A549 (cell line): ENCODE results near the gene PES1. TPM values are rescaled to one million over a fixed set of nuclear protein-coding genes. Genes with fewer than 3 reads are reported as not detected.

ENCODE experiments used
- ATAC-seq, 2 experiments: fragments of 200-7000 bp in 1 of 2; fragments of >200 bp in 1 of 2; cut with Nextera tagmentation in 1 of 2; cut with Tn5 transposase in 1 of 2; 3 replicates each; pipeline versions ENCODE4 v1.8.0 to v1.9.1; 2018 to 2020; ENCODE audit warnings: mild to moderate bottlenecking in 1 of 2, moderate library complexity in 1 of 2
- CTCF ChIA-PET: fragments of 300-600 bp; sonication (Branson Sonifier 250); formaldehyde crosslinking; extraction: SDS; loops from one replicate; lab custom pipeline; 2021; ENCODE audit warnings: antibody characterized with exemption, inconsistent platforms; lab: Yijun Ruan, JAX
- POLR2A ChIA-PET: fragments of 350-600 bp; formaldehyde crosslinking; extraction: SDS; loops from one replicate; lab custom pipeline; 2021; ENCODE audit warnings: antibody characterized with exemption, inconsistent platforms; lab: Yijun Ruan, JAX
- DNase-seq, 2 experiments: peaks; one replicate each; pipeline versions ENCODE4 v3.0.0 to v3.0.0-alpha.2; 2011 to 2016; ENCODE audit warnings: low read depth in 1 of 2, low spot score in 1 of 2
- FAIRE-seq: peaks from 2 replicates; lab custom pipeline; 2011; peaks lifted over from hg19 to GRCh38; lab: Jason Lieb, UNC
- H3K27ac ChIP-seq, 2 experiments: fragments of >200 bp; sonication (Bioruptor Twin); formaldehyde crosslinking; 3 replicates each; pipeline ENCODE4 v1.5.1; 2016 to 2017
- H3K4me1 ChIP-seq: fragments of >200 bp; sonication (Bioruptor Twin); formaldehyde crosslinking; 3 replicates; pipeline ENCODE4 v1.6.1; 2016
- H3K4me2 ChIP-seq: fragments of >200 bp; sonication (Bioruptor Twin); formaldehyde crosslinking; 3 replicates; pipeline ENCODE4 v1.6.1; 2016
- H3K4me3 ChIP-seq: fragments of >200 bp; sonication (Bioruptor Twin); formaldehyde crosslinking; 3 replicates; pipeline ENCODE4 v1.5.1; 2016
- H3K9me3 ChIP-seq: fragments of >200 bp; sonication (Bioruptor Twin); formaldehyde crosslinking; 3 replicates; pipeline ENCODE4 v1.6.1; 2016
- ATOH8 ChIP-seq: fragments of 250-450 bp; sonication (Bioruptor Pico); IDR thresholded peaks from 2 replicates; pipeline ENCODE4 v1.5.0; 2020; ENCODE audit warnings: low read depth, mild to moderate bottlenecking, moderate library complexity
- CHD2 ChIP-seq: fragments of 150-350 bp; IDR thresholded peaks from 2 replicates; pipeline ENCODE4 v1.6.1; 2014; ENCODE audit warnings: low read length; ENCODE audit not compliant: partially characterized antibody
- CHD4 ChIP-seq: fragments of 200-600 bp; sonication (generic); IDR thresholded peaks from 2 replicates; pipeline ENCODE4 v1.6.1; 2016; ENCODE audit warnings: antibody characterized with exemption, mild to moderate bottlenecking, borderline replicate concordance
- EHF ChIP-seq: fragments of 250-450 bp; sonication (Bioruptor Pico); IDR thresholded peaks from 2 replicates; pipeline ENCODE4 v1.5.0; 2020; ENCODE audit warnings: mild to moderate bottlenecking
- EHMT2 ChIP-seq: fragments of 200-600 bp; sonication (generic); IDR thresholded peaks from 2 replicates; pipeline ENCODE4 v1.6.1; 2016; ENCODE audit warnings: antibody characterized with exemption, low read depth, mild to moderate bottlenecking, moderate library complexity
- EP300 ChIP-seq, 2 experiments: fragments of >200 bp; sonication (Bioruptor Twin); formaldehyde crosslinking; IDR thresholded peaks; 2 replicates in 1 of 2; 3 replicates in 1 of 2; pipeline ENCODE4 v1.6.1; 2016 to 2017
- HMGXB4 ChIP-seq: fragments of 250-450 bp; sonication (Bioruptor Pico); IDR thresholded peaks from 2 replicates; pipeline ENCODE4 v1.5.0; 2021; ENCODE audit warnings: mild to moderate bottlenecking, moderate library complexity, borderline replicate concordance
- JUN ChIP-seq, 2 experiments: fragments of >200 bp; sonication (Bioruptor Twin); formaldehyde crosslinking; IDR thresholded peaks; 2 replicates in 1 of 2; 3 replicates in 1 of 2; pipeline ENCODE4 v1.6.1; 2016 to 2017
- MAX ChIP-seq: IDR thresholded peaks from 2 replicates; pipeline ENCODE4 v1.6.1; 2012
- NFE2L2 ChIP-seq: fragments of 150-350 bp; conservative IDR thresholded peaks from 2 replicates; pipeline ENCODE4 v1.6.1; 2014; ENCODE audit warnings: low read length
- PHF8 ChIP-seq: fragments of 200-600 bp; sonication (generic); IDR thresholded peaks from 2 replicates; pipeline ENCODE4 v1.6.1; 2016; ENCODE audit warnings: low read depth, mild to moderate bottlenecking, antibody characterized with exemption, moderate library complexity, borderline replicate concordance
- POLR2A ChIP-seq: IDR thresholded peaks from 2 replicates; pipeline ENCODE4 v1.6.1; 2012; ENCODE audit warnings: mild to moderate bottlenecking, low read length
- RFX5 ChIP-seq: fragments of 450-650 bp; IDR thresholded peaks from 2 replicates; pipeline ENCODE4 v1.7.1; 2014; ENCODE audit warnings: antibody characterized with exemption, mild to moderate bottlenecking, moderate library complexity
- TFCP2L1 ChIP-seq: fragments of 250-450 bp; sonication (Bioruptor Pico); IDR thresholded peaks from 2 replicates; pipeline ENCODE4 v1.5.0; 2021; ENCODE audit warnings: mild to moderate bottlenecking
- ZNF302 ChIP-seq: fragments of 250-450 bp; sonication (Bioruptor Pico); IDR thresholded peaks from 2 replicates; pipeline ENCODE4 v1.9.0; 2021; ENCODE audit warnings: inconsistent platforms, mild to moderate bottlenecking, moderate library complexity
- ZSCAN20 ChIP-seq: fragments of 250-450 bp; sonication (Bioruptor Pico); IDR thresholded peaks from 2 replicates; pipeline ENCODE4 v1.8.0; 2022; ENCODE audit warnings: mild to moderate bottlenecking, moderate library complexity
- WGBS: methylation state at CpG from one replicate; pipeline ENCODE4 v1.1.6; 2017; ENCODE audit errors: missing lambda C conversion rate; 5-methylcytosine and 5-hydroxymethylcytosine counted together
- polyA plus RNA-seq, 4 experiments: library from polyadenylated mRNA; depleted of rRNA in 3 of 4; stranded (reverse); fragments of >200 nt; fragmentation: RNase III in 1 of 4; extraction: RNeasy Plus Mini Kit Qiagen cat#74134 plus additional on column Dnase treatment in 1 of 4; gene quantifications; 2 replicates in 3 of 4; 3 replicates in 1 of 4; pipeline ENCODE4 v1.2.3, GENCODE V29; 2011 to 2017
- TF ChIP-seq, protein P1 (sequence below): IDR thresholded peaks from 2 replicates; pipeline ENCODE4 v1.6.1; 2012; ENCODE audit warnings: low read depth, borderline replicate concordance

Gene PES1
- polyA plus RNA-seq, 2 of the 4 experiments (the other 2 are of a cell fraction), result 107 to 111 TPM

GRCh38 chr22:30637701-30638114 lies 46.0 kb upstream of the PES1 start:
- DNase-seq (no peak), FAIRE-seq (no peak), ATAC-seq (no peak)
- Histone ChIP-seq H3K4me2 (peak overlapping the region; percentile 99; the same call in 2 of the 3 replicates), H3K27ac (no peak overlapping the region), H3K4me3 (no peak overlapping the region), H3K4me1 (peaks cover 21% of the 10 kb centered on the region), H3K9me3 (no peaks in the 10 kb centered on the region)
- ChIA-PET CTCF (interaction anchor here (0.6 to 6.0 kb wide), 3 partner anchors 34 to 283 kb away, joined by 3 to 129 read pairs (median 6); no protein-coding TSS in a partner anchor), POLR2A (no interaction called here)
- WGBS, result 63% methylated on average over 1 of the region's 1 CpG
- TF ChIP-seq NFE2L2 (no peak), ZNF302 (CRISPR knock-in tag) (no peak), CHD2 (no peak), CHD4 (no peak), EP300 (IDR thresholded peaks at IDR 0.05) (no peak), ZSCAN20 (CRISPR knock-in tag) (no peak), HMGXB4 (CRISPR knock-in tag) (no peak), TFCP2L1 (CRISPR knock-in tag) (no peak), RFX5 (no peak), EHF (no peak), ATOH8 (CRISPR knock-in tag) (no peak)
- TF ChIP-seq, protein P1, sequence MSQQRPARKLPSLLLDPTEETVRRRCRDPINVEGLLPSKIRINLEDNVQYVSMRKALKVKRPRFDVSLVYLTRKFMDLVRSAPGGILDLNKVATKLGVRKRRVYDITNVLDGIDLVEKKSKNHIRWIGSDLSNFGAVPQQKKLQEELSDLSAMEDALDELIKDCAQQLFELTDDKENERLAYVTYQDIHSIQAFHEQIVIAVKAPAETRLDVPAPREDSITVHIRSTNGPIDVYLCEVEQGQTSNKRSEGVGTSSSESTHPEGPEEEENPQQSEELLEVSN, result no peak

GRCh38 chr22:30636226-30637077 lies 44.7 kb upstream of the PES1 start:
- Histone ChIP-seq H3K4me2 (peak overlapping the region; percentile 99), H3K4me1 (peaks cover 21% of the 10 kb centered on the region), H3K4me3 (peak overlapping the region; percentile 80), H3K9me3 (no peaks in the 10 kb centered on the region), H3K27ac (peak overlapping the region; percentile 88 to 97)
- no peak for FAIRE-seq
- DNase-seq, result peak in 1 of 2 experiments; percentile 15
- ChIA-PET POLR2A (interaction anchor here (0.9 kb wide), 1 partner anchor 31 kb away, joined by 3 read pairs; the partner anchor contains the start of gene DUSP18), CTCF (interaction anchor here (0.8 to 6.0 kb wide), 4 partner anchors 107 to 284 kb away, joined by 3 to 129 read pairs (median 9); no protein-coding TSS in a partner anchor)
- ATAC-seq, result no peak
- WGBS, result 73% methylated on average over 12 of the region's 45 CpGs
- TF ChIP-seq EHMT2 (no peak), TFCP2L1 (CRISPR knock-in tag) (no peak), CHD2 (no peak)

DNA sequence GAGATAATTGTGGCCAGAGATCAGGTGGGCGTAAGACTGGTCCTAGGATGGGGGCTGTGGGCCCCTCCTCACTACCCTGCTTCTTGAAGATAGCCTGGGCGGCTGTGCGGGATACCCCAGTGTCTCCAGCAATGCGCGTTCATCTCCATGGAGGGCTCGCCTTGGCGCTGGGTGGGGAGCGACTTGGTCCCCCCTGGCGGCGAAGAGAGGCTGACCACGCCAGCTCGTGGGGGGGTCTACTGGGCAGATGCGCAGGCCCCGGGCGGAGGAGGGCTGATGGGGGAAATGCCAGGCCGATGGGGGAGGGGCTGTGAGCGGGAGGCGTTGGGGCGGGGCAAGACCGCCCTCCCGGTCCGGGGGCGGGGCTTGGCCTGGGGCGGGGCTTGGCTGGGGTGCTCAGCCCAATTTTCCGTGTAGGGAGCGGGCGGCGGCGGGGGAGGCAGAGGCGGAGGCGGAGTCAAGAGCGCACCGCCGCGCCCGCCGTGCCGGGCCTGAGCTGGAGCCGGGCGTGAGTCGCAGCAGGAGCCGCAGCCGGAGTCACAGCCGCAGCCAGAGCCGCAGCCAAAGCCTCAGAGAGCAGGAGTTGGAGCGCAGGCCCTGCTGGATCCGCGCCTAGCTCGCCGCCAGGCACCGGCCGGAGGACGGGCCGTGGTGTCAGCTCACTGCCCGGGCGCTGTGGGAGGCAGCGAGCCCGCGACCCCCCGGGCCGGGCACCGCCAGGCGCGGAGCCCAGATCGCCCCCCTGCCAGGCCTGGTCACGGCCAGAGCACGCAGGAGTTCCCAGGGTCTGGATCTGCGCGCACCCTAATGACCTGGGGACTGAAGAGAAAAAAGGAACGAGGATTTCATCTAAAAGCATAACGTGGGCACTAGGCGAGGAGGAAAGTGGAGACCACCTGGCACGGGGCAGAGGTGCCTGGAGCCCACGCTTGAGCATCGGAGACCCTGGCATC lies 43.8 kb upstream of the PES1 start, which contains the start of gene SLC35E4:
Gene SLC35E4, plus strand, starts transcription at position 509 of the 953 bp plus-strand sequence. CDS start 670 bp downstream, outside the sequence.
- CTCF ChIA-PET, result interaction anchor here (0.6 to 6.0 kb wide), 28 partner anchors 8 to 482 kb away, joined by 3 to 129 read pairs (median 5); partner anchors contain the start of gene TCN2
- peak; percentile 84 to 91 for ATAC-seq
- POLR2A ChIA-PET, result interaction anchor here (0.9 to 2.1 kb wide), 3 partner anchors 29 to 120 kb away, joined by 3 to 10 read pairs (median 3); partner anchors contain the start of genes DUSP18 and TCN2
- no peaks in the 10 kb centered on the region for H3K9me3 ChIP-seq
- peak; percentile 70 for TF ChIP-seq POLR2A
- 0 out of 5 replicates have a peak, but pooled peaks of 1 of the 2 experiments have one; percentile 34 for TF ChIP-seq JUN (IDR thresholded peaks at IDR 0.05)
- TF ChIP-seq MAX, result peak; percentile 22
- peak; percentile 44; the same call in 1 of the 2 replicates for TF ChIP-seq PHF8
- TF ChIP-seq EHF, result no peak
- TF ChIP-seq, all 56 proteins: peak for 4
- Histone ChIP-seq H3K4me2 (peak within 1 kb of the TSS; percentile 99), H3K4me1 (peaks cover 21% of the 10 kb centered on the region), H3K27ac (peak within 1 kb of the TSS; percentile 88 to 97), H3K4me3 (peak within 1 kb of the TSS; percentile 80)
- WGBS, result 4% methylated on average over 18 of the region's 75 CpGs
- FAIRE-seq (no peak), DNase-seq (peak; percentile 71 to 86)
